Osteocyte (in vitro differentiated cells): ENCODE data around the gene CDK8. TPM values are rescaled to one million over a fixed set of nuclear protein-coding genes. Genes with fewer than 3 reads are reported as not detected.

Source experiments
- DNase-seq: peaks from one replicate; pipeline ENCODE4 v3.0.0; 2021; ENCODE audit warnings: mixed read lengths; ENCODE audit not compliant: unreplicated experiment; ENCODE audit errors: extremely low spot score
- H3K27ac Mint-ChIP-seq: one replicate; pipeline ENCODE4 v1.8.0; 2021; ENCODE audit warnings: mild to moderate bottlenecking, mixed read lengths; ENCODE audit not compliant: unreplicated experiment
- H3K27me3 Mint-ChIP-seq: one replicate; pipeline ENCODE4 v1.8.0; 2021; ENCODE audit warnings: mixed read lengths; ENCODE audit not compliant: unreplicated experiment
- H3K36me3 Mint-ChIP-seq: one replicate; pipeline ENCODE4 v1.8.0; 2021; ENCODE audit warnings: mixed read lengths; ENCODE audit not compliant: unreplicated experiment
- H3K4me1 Mint-ChIP-seq: one replicate; pipeline ENCODE4 v1.8.0; 2021; ENCODE audit warnings: mixed read lengths; ENCODE audit not compliant: unreplicated experiment
- H3K4me3 Mint-ChIP-seq: one replicate; pipeline ENCODE4 v1.8.0; 2021; ENCODE audit warnings: mild to moderate bottlenecking, moderate library complexity, mixed read lengths; ENCODE audit not compliant: unreplicated experiment
- H3K9me3 Mint-ChIP-seq: one replicate; pipeline ENCODE4 v1.8.0; 2021; ENCODE audit warnings: mixed read lengths; ENCODE audit not compliant: unreplicated experiment
- CTCF ChIP-seq: fragments of 200-600 bp; sonication (generic); IDR thresholded peaks from 2 replicates; pipeline ENCODE4 v1.5.0; 2021; ENCODE audit warnings: antibody characterized with exemption, mild to moderate bottlenecking, moderate library complexity
- total RNA-seq: library from RNA; stranded (reverse); gene quantifications from 2 replicates; pipeline ENCODE4 v1.2.1, GENCODE V29; 2021

The CDK8 gene
- total RNA-seq, 1 donor from 2014 or later, result 12.2 TPM

- H3K4me3 Mint-ChIP-seq, result no peak overlapping the region
- H3K4me1 Mint-ChIP-seq, result no peaks in the 10 kb centered on the region
- TF ChIP-seq CTCF, result no peak
- DNase-seq, result no peak
- H3K9me3 Mint-ChIP-seq, result no peaks in the 10 kb centered on the region
- no peak overlapping the region for H3K27ac Mint-ChIP-seq
- H3K27me3 Mint-ChIP-seq, result no peaks in the 10 kb centered on the region
- H3K36me3 Mint-ChIP-seq, result peaks cover 3% of the 10 kb centered on the region
Observed at GRCh38 chr13:26344980-26345379, 91.1 kb downstream of the CDK8 start.

- H3K27ac Mint-ChIP-seq, result no peak overlapping the region
- no peak for DNase-seq
- H3K9me3 Mint-ChIP-seq, result no peaks in the 10 kb centered on the region
- H3K36me3 Mint-ChIP-seq, result peaks cover 5% of the 10 kb centered on the region
- H3K4me1 Mint-ChIP-seq, result no peaks in the 10 kb centered on the region
- no peaks in the 10 kb centered on the region for H3K27me3 Mint-ChIP-seq
- no peak overlapping the region for H3K4me3 Mint-ChIP-seq
- no peak for TF ChIP-seq CTCF
Observed at GRCh38 chr13:26348966-26349365, 95.0 kb downstream of the CDK8 start.

- no peaks in the 10 kb centered on the region for H3K9me3 Mint-ChIP-seq
- H3K27me3 Mint-ChIP-seq, result no peaks in the 10 kb centered on the region
- H3K36me3 Mint-ChIP-seq, result peaks cover 13% of the 10 kb centered on the region
- DNase-seq, result no peak
- no peak for TF ChIP-seq CTCF
- H3K27ac Mint-ChIP-seq, result no peak overlapping the region
- H3K4me1 Mint-ChIP-seq, result no peaks in the 10 kb centered on the region
- no peak overlapping the region for H3K4me3 Mint-ChIP-seq
Observed at GRCh38 chr13:26362261-26362660, 108.3 kb downstream of the CDK8 start.

GRCh38 chr13:26370553-26370952 lies 116.6 kb downstream of the CDK8 start:
- no peak for DNase-seq
- Mint-ChIP-seq H3K4me3 (no peak overlapping the region), H3K4me1 (no peaks in the 10 kb centered on the region), H3K36me3 (peaks cover 2% of the 10 kb centered on the region), H3K27me3 (no peaks in the 10 kb centered on the region), H3K9me3 (no peaks in the 10 kb centered on the region), H3K27ac (no peak overlapping the region)
- no peak for TF ChIP-seq CTCF

- DNase-seq, result no peak
- no peak for TF ChIP-seq CTCF
- Mint-ChIP-seq H3K36me3 (no peaks in the 10 kb centered on the region), H3K27me3 (no peaks in the 10 kb centered on the region), H3K9me3 (no peaks in the 10 kb centered on the region), H3K4me3 (no peak overlapping the region), H3K4me1 (no peaks in the 10 kb centered on the region), H3K27ac (no peak overlapping the region)
Observed at GRCh38 chr13:26372747-26373146, 118.8 kb downstream of the CDK8 start.
